Measurements from ENCODE around the gene NOTUM.

The NOTUM gene

DNA sequence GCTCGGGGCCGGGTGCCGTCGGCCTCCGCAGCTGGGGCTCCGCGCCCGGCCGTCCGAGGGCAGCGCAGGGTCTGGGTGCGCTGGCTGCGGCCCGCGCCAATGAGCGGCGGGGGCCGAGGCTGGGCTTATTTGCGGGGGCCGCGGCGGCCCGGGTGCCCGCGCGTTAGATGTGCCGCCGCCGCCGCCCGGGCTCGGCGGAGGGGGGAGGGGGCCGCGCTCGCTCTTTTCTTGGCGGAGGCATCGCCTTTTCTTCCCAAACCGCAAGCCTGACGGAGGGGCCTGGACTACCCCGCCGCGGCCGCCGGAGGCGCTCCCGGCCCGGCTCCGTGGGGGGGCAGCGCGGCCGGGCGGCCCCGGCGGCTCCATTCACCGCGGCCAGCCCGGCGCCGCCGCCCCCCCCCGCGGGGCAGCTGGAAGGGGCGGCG is at the start of gene NOTUM:
Gene NOTUM, minus strand, starts transcription at position 101 of the 425 bp plus-strand sequence. CDS start 278 bp downstream, outside the sequence.
- DNase-seq = no peak

DNA sequence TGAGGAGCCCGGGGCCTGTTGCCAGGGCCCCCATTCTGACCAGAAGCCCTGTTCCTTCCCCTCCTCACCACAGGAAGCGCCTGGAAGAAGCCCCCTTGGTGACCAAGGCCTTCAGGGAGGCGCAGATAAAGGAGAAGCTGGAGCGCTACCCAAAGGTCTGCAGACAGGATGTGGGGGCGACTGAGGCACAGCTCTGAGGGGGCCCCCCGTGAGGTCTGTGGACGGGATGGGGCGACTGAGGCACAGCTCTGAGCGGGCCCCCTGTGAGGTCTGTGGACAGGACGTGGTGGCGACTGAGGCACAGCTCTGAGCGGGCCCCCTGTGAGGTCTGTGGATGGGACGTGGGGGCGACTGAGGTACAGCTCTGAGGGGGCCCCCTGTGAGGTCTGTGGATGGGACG is 48.4 kb upstream of the NOTUM start:
- DNase-seq = no peak

DNA sequence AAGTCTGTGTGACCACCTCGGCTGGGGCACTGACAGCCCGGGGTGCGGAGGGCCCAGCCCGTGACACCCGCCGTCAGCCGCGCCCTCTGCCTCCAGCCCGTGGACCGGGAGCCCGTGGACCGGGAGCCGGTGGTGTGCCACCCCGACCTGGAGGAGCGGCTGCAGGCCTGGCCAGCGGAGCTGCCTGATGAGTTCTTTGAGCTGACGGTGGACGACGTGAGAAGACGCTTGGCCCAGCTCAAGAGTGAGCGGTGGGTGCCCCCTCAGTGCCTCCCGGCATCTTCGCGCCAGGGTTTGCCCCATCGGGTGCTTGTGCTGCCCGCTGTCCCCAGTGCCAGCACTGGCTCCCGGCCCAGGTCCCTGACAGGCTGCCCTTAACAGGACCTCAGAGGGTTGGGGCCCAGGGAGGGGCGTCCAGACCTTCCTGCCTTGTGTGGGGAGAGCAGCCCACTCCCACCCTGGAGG is 48.0 kb upstream of the NOTUM start:
- no peak for DNase-seq

GRCh38 chr17:82008258-82008940 is 47.4 kb upstream of the NOTUM start:
- DNase-seq = no peak

DNA sequence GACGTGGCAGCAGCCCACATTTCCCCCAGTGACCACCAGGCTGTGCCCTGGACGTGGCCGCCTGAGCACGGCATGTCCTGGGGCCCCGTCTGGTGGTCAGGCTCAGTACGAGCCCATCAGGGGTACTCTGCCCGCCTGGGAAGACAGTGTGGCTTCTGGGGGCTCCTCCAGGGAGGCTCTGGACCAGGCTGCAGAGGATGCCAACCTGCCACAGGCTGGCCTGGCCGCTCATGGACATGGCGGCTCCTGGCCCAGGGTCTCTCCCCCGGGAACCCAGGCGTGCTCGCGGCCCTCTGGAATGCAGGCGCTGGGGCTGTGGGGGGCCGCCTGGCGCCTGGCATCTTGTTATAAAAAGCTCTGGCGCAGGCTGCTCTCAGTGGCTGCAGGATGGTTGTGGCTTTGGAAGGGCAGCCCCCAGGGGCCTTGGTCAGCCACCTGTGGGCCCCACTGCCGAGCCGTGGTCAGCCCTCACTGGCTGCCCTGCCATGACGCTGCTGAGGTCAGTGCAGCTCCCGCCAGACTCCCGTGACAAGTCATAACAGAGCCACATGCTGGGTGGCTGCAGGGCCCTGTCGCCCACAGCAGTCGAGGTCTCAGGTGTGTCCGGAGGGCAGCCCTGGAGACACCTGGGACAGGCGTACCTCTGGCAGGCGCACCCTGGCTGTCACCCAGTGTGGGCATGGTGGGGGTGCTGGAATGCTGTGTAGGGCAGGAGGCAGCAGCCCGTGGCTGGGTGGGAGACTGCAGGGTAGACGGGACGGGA is 46.7 kb upstream of the NOTUM start:
- DNase-seq = no peak

- DNase-seq = no peak
These were observed 46.2 kb upstream of the NOTUM start for GRCh38 chr17:82007228-82007494.

DNA sequence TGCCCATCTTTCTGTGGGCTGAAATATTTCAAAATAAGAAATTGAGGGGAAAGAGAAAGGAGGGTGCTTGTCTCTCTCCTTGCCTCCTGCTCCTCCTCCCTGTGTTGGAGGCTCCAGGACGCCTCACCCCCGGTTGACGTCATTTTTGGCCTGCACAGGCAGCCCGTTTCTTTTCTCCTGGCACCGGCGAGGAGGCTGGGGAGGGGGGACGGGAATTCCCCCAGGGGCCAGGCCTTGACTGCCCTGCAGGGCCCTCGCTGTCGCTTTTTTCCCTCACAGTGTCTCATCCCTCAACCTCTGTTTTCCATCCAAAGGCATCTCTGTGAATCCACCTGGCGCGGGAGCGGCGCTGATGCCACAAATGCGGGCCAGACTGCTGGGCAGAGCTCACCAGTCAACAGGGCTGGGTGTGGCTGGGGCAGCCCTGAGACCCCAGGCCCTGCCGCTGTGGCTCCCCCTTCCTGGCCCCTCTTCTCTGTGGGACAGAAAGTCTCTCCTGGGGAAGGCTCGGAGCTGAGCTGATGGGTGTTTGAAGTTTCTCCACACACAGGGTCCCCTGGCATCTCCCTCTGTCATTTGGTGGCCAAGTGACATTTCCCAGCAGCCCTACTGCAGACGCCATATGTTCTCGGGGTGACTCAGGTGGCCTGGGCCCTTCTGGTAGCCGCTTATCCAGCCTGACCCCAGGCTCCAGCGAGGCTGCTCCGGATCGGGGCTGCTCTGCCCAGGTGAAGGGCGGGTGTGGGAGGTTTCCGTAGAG is 45.7 kb upstream of the NOTUM start:
- no peak for DNase-seq

- no peak for DNase-seq
These were observed 44.8 kb upstream of the NOTUM start for GRCh38 chr17:82005701-82006348.

DNA sequence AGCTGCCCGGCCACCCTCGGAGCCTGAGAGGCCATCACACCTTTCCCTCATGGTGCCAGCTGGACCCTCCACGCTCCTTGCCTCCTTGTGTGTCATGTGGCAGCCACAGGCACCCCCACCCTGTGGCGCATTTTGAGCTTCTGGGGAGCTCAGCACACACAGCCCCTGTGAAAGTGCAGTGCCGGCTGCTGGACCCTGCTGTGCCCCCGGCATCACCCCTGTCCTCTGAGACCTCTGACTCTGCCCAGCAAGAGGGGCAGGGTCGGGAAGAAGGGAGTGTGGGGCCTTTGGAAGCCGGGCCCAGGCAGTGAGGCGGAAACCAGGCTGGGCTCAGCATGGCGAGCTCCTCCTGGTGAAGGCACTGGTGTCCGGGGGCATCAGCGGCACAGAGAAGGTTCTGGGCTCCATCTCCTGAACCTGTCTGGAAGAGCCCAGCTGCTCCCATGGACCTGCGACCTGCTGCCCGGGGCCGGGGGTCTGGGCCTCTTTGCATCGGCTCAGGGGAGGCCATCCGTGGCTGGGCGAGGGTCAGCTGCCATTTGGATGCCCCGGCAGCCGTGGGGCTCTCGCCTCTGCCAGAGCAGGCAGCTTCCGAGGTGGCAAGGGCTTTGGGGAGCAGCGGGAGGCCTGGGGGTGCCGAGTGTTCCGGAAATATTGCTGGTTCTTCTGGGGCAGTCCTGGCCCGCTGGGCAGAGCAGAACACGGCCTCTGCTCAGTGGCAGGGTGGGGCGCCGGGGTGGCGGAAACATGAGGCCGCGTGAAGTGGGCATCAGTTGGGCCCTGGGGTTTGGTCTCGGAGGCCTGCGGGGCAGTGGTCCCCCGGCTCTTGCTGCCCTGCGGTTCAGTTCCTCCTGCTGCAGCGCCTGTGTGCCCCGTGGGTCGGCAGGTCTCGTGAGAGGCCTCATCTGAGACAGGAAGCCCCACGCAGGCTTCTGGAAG is 43.8 kb upstream of the NOTUM start:
- no peak for DNase-seq

DNA sequence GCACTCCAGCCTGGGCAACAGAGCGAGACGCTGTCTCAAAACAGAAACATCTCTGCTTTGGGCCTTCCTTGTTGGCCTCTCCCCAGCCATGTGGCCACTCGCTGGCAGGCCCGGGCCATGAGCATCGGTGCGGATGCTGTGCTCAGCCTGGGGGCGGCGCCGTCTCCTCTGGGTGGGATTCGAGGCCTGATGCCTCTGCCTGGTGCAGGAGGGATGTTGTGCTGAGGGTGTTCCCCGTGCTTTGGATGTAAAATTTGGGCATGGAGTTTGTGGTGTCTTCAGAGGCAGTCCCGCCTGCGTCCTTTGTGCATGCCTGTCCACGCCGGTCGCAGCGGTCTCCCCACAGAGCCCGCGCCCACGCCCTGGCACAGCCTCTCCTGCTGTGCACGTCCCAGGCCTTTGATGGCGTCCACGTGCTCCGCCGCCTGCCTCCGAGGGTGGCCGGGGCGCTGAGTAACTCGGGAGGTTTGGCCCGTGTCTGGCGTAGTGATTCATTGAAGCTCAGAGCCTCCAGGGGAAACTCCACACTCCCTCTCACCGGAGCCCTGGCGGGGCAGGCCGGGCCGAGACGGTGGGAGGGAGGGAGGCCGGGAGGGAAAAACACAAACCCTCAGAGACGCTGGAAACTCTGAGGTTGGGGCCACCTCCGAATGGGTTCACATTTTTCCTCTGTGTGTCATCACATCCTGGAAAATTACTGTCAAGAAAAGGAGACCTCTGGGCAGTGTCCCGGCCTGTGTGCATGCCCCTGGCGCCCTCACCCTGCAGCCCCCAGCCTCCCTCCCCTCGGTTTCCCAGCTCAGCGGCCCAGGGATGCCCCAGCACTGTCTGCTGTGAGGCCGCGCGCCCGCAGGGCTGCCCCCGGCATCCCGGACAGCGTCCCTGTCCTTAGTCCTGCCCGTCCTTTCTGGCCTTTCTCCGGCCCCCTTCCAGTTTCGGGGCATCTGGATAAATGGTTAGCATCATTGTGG is 42.7 kb upstream of the NOTUM start:
- no peak for DNase-seq

DNA sequence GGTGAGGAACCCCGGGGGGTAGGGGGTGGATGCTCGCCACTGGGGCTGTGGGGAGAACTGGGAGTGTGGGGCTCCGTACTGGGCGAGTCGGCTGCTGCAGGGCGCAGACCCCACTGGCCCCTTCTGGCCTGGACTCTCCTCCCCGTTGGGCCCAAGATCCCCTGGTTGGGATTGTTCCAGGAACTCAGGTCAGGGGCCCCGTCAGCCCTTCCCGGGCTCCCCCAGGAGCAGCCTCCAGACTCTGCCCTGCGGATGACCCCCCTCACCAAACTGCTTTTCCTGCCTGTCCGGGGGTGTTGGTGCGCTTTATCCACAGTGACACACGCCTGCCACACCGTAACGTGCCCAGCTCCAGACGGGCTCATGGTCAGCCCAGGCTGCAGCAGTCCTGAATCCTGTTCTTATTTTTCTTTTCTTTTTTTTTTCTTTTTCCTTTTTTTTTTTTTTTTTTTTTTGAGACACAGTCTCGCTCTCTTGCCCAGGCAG is 40.6 kb upstream of the NOTUM start:
- no peak for DNase-seq

DNA sequence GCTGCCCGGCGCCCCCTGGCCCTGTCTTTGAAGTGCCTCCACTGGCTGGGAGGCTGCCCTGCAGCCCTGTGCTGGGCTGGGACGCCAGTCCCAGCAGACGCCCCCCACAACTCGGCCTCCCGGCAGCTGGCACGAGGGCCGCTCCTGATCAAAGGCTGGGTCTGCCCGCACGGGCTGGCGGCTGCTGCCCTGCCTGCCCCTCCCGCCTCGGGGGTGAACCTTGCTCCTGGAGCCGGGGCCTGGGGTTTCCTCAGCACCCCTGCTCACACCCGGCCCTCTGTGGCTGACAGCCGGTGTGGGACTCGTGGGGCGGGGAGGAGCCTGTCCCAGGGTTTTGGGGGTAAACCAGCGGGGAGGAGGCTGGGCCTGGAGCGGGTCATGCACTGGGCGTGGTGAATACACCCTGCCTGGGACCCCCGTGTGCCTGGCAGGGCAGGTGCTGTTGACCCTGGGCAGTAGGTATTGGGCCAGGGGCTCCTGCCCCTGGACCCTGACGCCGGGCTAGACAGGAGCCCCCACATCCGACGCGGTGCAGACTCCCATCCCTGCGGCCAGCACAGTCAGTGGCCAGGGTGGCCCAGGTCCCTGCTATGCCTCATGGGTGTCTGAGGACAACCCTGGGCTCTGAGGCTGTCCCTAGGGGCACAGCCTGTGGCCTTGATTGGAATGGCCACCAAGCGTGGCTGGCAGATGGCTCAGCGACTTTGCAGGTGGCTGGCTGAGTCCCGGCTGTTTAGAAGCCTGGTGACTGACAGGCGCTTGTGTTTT is 40.0 kb upstream of the NOTUM start:
- DNase-seq = no peak

DNA sequence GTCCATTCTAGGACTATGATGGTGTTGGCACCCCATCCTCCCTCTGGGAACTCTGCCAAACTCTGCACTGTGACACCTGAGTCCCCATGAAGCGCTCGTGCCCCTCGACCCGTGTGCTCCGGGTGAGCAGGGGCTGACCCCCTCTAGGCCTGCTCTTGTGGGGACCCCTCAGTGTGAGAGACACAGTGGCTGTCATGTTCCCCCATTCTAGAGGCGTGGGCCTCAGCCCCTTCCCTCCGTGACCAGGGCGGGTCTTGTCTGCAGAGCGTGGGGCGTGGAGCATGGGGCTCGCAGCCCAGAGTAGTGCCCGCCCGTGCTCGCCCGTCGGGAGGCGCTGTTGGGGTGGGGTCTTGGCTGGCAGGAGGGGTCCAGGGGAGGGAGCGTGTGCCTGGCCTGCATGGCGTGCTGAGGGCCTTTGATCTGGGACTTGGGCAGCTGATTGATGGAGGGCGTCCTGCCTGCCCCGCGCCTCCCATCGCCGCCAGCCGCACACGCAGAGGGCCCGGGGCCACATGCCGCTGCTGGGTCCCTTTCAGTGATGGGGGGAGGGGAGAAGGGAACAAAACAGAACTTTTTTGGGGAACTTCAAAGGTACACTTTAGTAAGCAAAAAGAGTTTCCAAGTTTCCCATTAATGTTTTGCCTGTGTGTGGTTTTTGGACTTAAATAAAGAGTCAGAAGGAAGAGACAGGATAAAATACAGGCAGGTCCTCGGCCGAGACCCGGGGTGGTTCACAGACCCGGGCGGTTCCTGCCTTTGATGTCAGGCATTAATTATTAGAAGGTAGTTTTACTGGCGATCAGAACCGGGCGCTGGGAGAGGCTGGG is 39.2 kb upstream of the NOTUM start:
- no peak for DNase-seq

- DNase-seq = no peak
These were observed 38.6 kb upstream of the NOTUM start for GRCh38 chr17:81999587-81999975.

DNA sequence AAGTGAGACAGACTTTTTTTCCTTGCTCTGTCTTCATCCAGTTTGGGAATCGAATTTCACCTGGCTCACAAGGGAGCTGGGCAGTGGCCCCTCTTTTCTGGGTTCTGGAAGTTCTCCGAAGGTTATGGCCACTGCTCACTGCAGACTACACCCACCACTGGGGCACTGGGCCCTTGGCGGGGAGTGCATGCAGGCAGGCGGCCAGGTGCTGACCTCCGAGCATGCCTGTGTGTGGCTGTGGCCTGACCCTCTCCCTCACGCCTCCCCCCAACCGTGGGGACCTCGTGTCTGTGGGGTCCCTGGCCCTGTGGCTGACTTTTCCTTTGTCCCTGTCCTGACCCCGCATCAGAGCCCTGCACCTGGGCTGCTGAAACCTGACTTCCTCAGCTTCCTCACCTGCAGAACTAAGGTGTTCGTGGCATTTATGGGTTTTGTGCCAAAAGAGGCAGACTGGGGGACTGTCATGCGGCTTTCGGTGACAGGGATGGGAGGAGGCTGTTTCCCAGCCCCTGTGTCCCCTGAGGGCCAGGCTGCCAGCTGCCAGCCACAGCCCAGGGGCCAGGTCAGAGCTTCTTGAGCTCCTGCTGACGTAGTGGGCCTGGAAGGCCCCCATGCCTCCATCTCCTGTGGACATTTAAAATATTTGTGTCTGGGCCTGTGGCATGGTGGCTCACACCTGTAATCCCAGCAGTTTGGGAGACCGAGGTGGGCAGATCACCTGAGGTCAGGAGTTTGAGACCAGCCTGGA is 37.9 kb upstream of the NOTUM start:
- DNase-seq = no peak

DNA sequence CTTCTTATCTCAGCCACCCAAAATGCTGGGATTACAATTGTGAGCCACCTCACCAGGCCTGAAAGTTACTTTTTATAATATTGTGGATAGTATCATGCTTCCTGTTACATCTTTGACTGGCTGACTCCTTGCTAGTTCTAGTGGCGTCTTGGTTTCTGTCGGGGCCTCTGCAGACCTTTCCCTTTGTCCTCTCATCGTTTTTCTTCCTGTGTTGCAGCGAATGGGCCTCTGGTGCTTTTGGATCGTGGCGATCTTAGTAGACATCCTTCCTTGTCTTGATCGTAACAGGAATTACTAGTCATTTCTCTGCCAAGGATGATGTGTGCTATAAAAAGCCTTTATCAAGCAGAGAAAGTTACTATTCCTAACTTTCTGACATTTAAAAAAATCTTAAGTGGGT is 37.2 kb upstream of the NOTUM start:
- DNase-seq = no peak

DNA sequence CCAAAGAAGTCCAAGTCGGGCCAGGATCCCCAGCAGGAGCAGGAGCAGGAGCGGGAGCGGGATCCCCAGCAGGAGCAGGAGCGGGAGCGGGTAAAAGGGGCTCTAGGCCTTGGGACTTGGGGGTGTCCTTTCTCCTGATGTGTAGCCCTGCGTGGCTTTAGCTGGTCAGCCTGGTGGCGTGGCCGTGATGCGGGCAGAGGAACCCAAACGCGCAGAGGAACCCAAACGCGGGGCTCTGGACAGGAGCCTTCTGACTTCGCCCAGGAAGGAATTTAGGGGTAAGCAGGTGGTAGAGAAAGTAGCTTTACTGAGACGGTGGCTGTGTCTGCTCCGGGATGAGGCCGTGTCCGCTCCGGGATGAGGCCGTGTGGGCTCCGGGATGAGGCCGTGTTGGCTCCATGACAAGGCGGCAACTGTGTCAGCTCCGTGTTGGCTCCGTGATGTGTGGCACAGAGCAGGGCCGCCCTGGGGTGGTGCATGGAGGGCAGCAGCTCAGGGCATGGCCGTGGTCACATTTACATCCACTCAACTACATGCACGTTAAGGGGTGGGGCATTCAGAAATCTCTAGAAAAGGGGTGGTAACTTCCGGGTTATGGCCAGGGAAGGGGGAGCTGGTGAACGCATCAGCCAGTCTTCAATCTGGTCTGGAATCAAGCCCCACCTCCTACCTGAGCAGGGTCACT is 35.9 kb upstream of the NOTUM start:
- DNase-seq = no peak
